GM19043 (cell line): ENCODE data around the gene INVS.
A peak's percentile ranks its signal among the peaks of the same experiment; 100 is the strongest.
"Not testable (repeated sequence)": the region's sequence is repeated elsewhere in the genome, so short reads cannot be mapped to it uniquely, and the experiment has no call there.

Experiments
- ATAC-seq: cut with Tn5 transposase; IDR thresholded peaks from one replicate; pipeline ENCODE4 v1.9.1; 2021; ENCODE audit warnings: low read depth; ENCODE audit not compliant: unreplicated experiment

Gene INVS

DNA sequence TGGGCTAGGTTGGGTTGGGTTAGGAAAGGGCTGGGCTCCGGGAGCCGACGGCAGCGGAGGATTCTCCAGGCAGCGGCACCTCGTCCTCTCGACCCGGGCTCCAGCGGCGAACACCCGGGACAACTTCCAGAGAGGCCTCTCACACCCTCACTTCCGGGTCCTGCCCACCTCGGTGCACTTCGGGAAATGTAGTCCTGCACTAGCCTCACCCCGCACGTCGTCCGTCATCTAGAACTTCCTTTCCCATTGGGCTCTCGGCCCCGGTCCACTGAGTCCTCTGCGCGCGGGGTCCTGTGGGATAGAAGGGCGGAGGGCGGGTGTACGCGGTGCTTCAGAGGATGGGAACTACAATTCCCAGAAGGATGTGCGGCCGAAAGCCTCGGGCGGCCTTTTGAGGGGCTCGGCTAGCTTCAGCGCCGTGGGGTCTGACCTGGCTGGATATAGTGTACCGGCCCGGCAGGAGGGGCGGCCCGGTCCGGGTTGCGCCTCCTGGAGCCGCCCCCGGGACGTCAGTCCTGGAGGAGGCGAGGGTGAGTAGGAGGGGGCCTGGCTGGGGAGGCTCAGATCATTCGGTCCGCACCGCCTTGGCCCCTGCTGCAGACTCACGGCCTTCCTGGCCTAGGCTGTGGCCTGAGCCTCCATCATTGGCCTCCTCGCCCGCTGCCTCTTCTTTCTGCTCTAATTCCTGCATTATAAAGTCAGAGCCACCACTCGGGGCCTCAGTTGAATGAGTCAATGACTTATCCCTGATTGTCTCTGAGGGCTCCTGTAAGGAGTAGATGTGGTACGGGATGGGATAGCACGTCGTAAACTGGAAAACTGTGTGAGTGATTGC is at the start of gene INVS, which contains the start of gene ERP44:
TSS of gene INVS (plus strand) at position 357 of the 835 bp plus-strand sequence. CDS start 5,279 bp downstream, outside the sequence.
TSS of gene ERP44 (minus strand) at position 114 of the 835 bp plus-strand sequence. CDS start 160 bp downstream, outside the sequence.
- peak; percentile 97 for ATAC-seq

DNA sequence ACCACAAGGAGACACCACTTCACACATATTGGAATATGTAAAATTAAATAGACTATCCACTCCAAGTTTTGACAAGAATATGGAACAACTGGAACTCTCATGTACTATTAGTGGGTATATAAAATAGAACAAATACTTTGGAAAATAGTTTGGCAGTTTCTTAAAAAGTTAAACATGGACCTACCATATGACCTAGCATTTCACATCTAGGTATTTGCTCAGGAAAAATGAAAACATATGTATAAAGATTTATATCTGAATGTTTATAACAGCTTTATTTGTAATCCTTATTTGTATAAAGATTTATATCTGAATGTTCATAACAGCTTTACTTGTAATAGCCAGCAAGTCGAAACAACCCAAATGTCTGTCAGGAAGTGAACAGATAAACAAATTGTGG is 49.5 kb upstream of the INVS start:
- ATAC-seq = no peak

- ATAC-seq = no peak
Measured at GRCh38 chr9:100052375-100052774, 46.7 kb upstream of the INVS start.

DNA sequence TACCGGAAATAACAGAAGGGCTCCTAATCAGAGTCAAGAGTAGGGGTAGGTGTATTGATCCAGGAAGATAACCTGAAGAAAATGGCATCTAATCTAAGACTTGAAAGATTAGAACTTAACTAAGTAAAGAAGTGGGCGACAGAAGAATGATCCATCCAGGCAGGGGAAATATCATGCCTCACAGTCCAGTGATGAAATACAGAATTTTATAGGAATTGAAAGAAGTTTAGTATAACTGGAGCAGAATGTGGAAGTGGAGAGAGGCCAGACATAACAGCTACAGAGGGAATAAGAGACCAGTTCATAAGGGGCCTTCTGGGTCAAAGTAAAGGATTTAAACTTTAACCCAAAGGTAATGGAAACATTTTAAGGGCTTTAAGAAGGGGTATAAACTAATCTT is 42.5 kb upstream of the INVS start:
- no peak for ATAC-seq

DNA sequence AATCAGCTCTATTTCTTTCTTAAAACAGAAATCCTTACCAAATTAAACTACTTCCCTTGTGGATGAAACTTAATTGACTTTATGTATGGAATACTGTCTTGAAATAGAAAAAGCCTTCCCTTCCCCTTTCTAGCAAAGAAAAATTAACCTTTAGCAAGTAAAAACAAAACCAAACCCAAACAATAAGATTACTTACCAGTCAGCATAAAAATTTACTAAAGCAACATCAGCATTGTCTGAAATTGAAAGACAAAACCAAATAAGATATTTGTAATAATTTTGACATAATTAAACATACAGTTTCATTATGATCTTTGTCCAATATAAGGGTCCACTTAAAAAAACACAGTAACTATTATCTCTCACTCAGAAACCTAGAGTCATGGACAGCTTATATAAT is 41.4 kb upstream of the INVS start:
- ATAC-seq = no peak

DNA sequence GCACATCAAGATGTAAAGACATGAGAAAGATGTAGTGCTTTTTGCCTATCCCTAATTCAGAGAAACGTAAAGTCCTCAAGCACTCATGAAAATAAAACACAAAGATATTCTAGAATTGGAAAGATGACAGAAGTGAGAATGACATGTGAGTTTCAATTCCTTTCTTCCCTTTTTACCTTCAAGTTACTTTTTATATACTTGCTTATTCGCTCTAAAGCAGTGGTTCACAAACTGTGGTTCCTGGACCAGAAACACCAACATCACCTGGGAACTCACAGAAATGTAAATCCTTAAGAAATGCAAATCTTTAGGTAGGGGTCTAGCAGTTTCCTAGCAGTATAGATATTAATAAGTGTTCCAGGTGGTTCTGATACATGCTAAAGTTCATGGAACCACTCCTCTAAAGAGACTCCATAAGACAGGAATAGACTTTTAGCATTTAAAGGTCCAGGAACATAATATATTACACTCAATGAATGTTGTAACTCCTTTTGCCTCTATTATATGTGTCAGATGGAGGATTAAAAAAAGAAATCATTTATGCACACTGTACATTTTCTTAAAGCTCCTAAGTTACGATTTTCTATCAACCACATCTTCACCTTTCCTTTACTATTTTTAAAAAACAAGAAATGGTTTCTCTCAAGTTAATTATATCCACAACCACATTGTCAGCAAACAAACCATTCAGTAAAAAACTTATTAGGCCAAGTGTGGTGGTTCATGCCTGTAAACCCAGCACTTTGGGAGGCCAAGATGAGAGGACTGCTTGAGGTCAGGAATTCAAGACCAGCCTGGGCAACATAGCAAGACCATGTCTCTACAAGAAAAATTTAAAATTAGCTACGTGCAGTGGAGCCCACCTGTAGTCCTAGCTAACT is 40.1 kb upstream of the INVS start:
- ATAC-seq = peak; percentile 78

- not testable (repeated sequence) for ATAC-seq
Measured at GRCh38 chr9:100062683-100063082, 36.4 kb upstream of the INVS start.

- no peak for ATAC-seq
Measured at GRCh38 chr9:100063185-100063584, 35.9 kb upstream of the INVS start.

GRCh38 chr9:100064872-100065581 is 34.0 kb upstream of the INVS start:
- ATAC-seq = no peak

GRCh38 chr9:100066539-100066938 is 32.5 kb upstream of the INVS start:
- ATAC-seq = peak; percentile 84

DNA sequence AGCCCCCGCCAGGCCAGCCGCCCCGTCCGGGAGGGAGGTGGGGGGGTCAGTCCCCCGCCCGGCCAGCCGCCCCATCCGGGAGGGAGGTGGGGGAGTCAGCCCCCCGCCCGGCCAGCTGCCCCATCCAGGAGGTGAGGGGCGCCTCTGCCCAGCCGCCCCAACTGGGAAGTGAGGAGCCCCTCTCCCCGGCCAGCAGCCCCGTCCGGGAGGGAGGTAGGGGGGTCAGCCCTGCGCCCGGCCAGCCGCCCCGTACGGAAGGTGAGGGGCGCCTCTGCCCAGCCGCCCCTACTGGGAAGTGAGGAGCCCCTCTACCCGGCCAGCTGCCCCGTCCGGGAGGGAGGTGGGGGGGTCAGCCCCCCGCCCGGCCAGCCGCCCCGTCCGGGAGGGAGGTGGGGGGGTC is 31.1 kb upstream of the INVS start:
- not testable (repeated sequence) for ATAC-seq

GRCh38 chr9:100069068-100069467 is 30.0 kb upstream of the INVS start:
- ATAC-seq = not testable (repeated sequence)

GRCh38 chr9:100070104-100071041 is 28.7 kb upstream of the INVS start:
- no peak for ATAC-seq

DNA sequence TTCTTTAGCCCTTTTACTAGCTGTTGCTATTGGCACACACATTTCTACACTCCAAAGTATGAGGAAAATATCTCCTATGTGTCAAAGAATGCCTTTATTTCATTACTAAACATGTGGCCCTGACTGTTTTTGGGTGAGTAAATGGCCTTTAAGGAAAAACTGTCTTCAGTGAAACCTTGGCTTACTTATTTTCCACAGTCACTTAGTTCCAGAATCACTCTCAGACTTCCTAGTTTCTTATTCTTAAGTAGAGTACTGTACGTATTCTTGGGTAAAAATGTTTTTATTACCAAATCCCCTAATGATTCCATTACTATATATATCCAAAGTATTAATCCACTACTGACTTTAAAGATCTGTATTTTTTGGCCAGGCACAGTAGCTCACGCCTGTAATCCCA is 27.8 kb upstream of the INVS start:
- no peak for ATAC-seq

- no peak for ATAC-seq
Measured at GRCh38 chr9:100072805-100073204, 26.2 kb upstream of the INVS start.

DNA sequence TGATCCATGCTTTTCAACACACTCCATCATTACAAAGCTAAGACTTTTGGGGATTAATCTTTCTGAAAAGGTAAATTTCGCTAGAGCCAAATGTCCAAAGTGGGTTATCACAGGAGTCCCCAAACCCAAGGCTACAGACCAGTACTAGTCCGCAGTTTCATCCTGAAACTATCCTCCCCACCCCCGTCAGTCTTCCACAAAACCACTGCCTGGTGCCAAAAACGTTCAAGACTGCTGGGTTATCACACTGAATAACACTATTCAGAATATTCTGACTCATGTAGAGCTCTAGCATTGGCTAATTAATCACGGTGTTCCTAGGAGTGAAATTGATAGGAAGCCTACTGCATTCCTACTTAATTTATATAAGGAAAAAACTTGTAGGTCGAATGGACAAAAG is 24.9 kb upstream of the INVS start:
- ATAC-seq = no peak

- ATAC-seq = no peak
Measured at GRCh38 chr9:100074989-100075388, 24.1 kb upstream of the INVS start.

- not testable (repeated sequence) for ATAC-seq
Measured at GRCh38 chr9:100076256-100076655, 22.8 kb upstream of the INVS start.

DNA sequence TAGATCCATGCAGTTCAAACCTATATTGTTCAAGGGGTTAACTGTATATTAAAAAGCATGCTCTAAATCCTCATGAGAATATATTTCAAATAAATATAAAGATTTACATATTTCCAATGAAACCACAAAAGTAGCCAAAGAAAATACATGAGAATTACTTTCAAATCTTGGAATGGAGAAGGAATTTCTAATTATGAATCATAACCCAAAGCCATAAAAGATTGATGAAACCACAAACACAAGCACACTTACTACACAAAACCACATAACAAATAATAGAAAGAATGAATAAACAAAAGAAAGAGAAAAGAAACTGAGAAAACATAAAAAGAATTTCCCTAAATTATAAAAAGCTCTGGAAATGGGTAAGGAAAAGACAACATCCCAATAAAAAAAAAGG is 16.3 kb upstream of the INVS start:
- ATAC-seq = no peak
